Stimulated activated naive CD8-positive, alpha-beta T cell treated with anti-CD3 and anti-CD28 coated beads, Interleukin-15, amount 100 ng/mL, for 72 hours (primary cell): ENCODE data around the gene ABHD17A.
A peak's percentile ranks its signal among the peaks of the same experiment; 100 is the strongest.
"Not testable (repeated sequence)": the region's sequence is repeated elsewhere in the genome, so short reads cannot be mapped to it uniquely, and the experiment has no call there.

Experiments used
- ATAC-seq: fragments of 150-1000 bp; cut with Tn5 transposase; 2 replicates; pipeline ENCODE4 v1.10.0; 2021; ENCODE audit warnings: mild to moderate bottlenecking, moderate library complexity
- DNase-seq, 2 donors: peaks; one replicate each; pipeline ENCODE4 v3.0.0; 2021 to 2022
- H3K27ac Mint-ChIP-seq, 2 donors: one replicate each; pipeline ENCODE4 v1.8.0; 2022; ENCODE audit warnings: mild to moderate bottlenecking in 2 of 2, mixed read lengths in 2 of 2, moderate library complexity in 2 of 2
- H3K27me3 Mint-ChIP-seq: one replicate; pipeline ENCODE4 v1.8.0; 2022; ENCODE audit warnings: mixed read lengths
- H3K4me1 Mint-ChIP-seq: one replicate; pipeline ENCODE4 v1.8.0; 2022; ENCODE audit warnings: mild to moderate bottlenecking, mixed read lengths
- H3K4me3 Mint-ChIP-seq, 2 donors: one replicate each; pipeline ENCODE4 v1.8.0; 2022; ENCODE audit warnings: mild to moderate bottlenecking in 2 of 2, mixed read lengths in 2 of 2, moderate library complexity in 1 of 2
- H3K9me3 Mint-ChIP-seq, 2 donors: one replicate each; pipeline ENCODE4 v1.8.0; 2022; ENCODE audit warnings: mixed read lengths in 2 of 2

The ABHD17A gene

DNA sequence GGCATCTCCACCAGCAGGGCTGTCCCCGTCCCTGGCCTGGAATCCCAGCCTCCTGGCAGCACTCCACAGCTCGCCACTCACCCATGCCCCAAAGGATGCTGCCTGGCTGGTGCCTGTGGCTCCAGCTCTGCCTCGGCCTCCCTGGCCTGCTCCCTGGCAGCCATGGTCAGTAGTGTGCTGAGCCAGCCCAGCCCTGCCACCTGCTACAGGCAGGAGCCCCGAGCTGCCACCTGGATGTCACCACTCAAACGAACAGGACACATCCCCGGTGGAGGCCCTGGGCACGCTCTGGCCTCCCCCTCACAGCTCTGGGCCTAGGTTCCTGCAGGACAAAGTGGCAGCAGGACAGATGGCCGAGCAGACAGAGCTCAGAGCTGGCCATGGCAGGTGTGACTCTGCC, 6.7 kb downstream of the ABHD17A start:
- ATAC-seq, H3K9me3 Mint-ChIP-seq, DNase-seq, H3K27me3 Mint-ChIP-seq, H3K27ac Mint-ChIP-seq: not testable (repeated sequence)
- Mint-ChIP-seq H3K4me3 (peak overlapping the region in 1 of 2 donors; percentile 57), H3K4me1 (peaks cover 62% of the 10 kb centered on the region)

DNA sequence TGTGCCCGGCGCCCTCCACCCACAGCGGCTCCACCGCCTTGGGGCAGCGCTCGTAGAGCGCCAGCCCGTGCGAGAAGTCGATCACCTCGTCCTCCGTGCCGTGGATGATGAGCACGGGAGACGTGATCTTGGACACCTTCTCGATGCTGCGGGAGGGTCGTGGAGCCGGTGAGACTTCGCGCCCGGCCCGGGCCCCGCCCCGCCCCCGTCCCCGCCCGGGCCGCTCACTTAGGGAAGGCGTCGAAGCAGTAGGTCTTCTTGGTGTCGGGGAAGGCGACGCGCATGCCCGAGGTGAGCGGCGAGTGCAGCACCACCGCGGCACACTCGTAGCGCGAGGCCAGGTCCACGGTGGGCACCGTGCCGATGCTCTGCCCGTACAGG, 8.0 kb downstream of the ABHD17A start:
- not testable (repeated sequence) for DNase-seq, ATAC-seq, H3K9me3 Mint-ChIP-seq, H3K27me3 Mint-ChIP-seq, H3K4me3 Mint-ChIP-seq, H3K27ac Mint-ChIP-seq
- H3K4me1 Mint-ChIP-seq, result peaks cover 62% of the 10 kb centered on the region

DNA sequence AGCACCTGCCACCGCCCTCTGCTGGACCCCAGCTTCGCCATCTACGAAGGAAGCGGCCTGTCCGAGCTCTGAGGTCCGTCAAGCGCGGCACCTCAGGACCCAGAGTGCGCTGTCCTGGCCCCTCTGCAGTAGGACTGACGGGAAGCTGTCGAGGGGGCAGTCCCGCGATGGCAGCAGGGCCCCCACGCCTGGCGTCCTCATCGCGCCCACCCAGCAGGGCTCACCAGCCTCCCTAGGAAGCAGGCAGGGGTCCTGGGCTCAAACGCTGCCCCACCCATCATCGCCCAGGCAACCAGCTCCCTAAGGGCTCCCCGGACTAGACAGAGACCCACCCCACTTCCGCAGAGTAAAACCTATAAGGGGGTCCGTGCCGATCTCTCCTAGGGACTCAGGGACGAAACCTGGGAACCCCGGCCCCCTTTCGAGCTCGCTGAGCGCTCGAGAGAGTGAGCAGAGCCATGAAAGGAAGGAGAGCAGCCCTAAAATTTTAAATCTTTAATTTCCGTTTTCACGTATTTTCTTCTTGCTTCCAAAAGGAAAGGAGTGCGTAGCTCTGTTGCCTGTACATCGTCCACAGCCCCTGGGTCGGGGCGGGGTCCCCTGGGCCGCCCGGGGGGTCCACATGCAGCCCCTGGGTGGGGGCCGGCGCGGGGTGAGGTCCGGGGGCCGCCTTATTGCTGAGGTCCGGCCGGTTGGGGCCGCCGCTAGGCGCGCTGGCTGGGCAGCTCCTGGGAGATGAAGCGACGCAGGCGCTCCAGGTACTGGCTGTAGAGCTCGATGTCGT, 8.6 kb downstream of the ABHD17A start:
- DNase-seq, H3K9me3 Mint-ChIP-seq, H3K27me3 Mint-ChIP-seq: not testable (repeated sequence)
- Mint-ChIP-seq H3K4me1 (peaks cover 59% of the 10 kb centered on the region), H3K27ac (peak overlapping the region; percentile 90 to 100), H3K4me3 (peak overlapping the region; percentile 98 to 100)
- ATAC-seq, result peak; percentile 8

DNA sequence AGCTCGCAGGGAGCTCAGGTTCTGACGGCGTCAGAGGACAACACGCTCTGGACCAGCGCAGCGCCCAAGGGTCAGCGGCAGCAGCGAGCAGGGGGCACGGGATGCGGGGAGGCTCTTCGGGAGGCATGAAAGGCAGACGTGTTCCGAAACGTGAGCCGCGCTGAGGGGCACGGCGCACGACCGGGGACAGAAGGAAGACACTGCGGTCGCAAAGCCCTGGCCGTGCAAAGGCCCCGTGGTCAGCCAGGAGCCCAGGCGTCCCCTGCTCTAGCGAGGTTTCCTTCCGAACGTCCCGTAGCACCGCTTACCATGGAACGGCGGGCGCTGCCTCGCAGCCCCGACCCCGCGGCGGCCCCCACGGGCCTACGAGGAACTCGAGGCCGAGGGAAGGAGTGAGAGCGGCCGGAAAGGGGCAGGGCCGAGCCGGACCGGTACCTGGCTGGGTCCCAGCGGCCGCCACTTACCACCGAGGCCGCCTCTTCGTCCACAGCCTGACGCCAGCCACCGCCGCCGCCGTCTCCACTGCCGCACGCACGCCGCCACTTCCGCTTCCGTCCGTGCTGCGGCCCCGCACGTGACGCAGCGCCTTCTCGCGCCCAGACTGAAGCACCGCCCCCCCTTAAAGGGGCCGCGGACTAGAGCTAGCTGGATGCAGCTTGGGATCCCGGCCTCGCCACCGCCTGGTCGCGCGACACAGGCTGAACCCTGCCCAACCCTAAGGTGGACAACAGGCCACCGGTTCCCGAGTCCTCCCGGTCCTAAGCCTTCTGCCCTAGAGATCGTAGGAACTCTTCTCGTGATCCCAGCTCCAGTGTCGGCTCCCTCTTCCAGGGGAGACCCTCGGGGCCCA, 9.4 kb downstream of the ABHD17A start:
- Mint-ChIP-seq H3K4me1 (peaks cover 61% of the 10 kb centered on the region), H3K27me3 (no peaks in the 10 kb centered on the region), H3K27ac (peak overlapping the region; percentile 99 to 100), H3K4me3 (peak overlapping the region; percentile 98 to 100), H3K9me3 (no peaks in the 10 kb centered on the region)
- DNase-seq (peak; percentile 83 to 91), ATAC-seq (peak; percentile 94)

DNA sequence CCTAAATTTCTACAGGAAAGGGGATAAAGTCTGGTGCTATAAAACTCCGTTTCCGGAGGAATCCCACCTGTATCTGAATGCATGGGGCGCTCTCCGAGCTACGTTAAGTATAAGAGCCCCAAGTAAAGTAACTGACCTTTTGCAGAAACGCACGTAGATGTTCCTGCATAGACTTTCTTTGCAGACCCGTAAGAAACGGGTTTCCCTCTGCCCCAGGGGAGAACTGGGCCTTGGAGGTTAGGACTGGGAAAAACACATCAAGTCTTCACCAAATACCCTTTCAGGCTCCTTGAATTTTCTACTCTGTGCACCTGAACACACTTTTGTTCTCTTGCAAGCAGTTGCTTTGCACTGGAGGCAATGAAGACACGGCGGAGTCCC, 10.0 kb downstream of the ABHD17A start:
- not testable (repeated sequence) for H3K27me3 Mint-ChIP-seq, H3K9me3 Mint-ChIP-seq, DNase-seq
- H3K4me1 Mint-ChIP-seq, result peaks cover 61% of the 10 kb centered on the region
- peak overlapping the region; percentile 98 to 100 for H3K4me3 Mint-ChIP-seq
- peak; percentile 4 for ATAC-seq
- H3K27ac Mint-ChIP-seq, result peak overlapping the region; percentile 99 to 100

DNA sequence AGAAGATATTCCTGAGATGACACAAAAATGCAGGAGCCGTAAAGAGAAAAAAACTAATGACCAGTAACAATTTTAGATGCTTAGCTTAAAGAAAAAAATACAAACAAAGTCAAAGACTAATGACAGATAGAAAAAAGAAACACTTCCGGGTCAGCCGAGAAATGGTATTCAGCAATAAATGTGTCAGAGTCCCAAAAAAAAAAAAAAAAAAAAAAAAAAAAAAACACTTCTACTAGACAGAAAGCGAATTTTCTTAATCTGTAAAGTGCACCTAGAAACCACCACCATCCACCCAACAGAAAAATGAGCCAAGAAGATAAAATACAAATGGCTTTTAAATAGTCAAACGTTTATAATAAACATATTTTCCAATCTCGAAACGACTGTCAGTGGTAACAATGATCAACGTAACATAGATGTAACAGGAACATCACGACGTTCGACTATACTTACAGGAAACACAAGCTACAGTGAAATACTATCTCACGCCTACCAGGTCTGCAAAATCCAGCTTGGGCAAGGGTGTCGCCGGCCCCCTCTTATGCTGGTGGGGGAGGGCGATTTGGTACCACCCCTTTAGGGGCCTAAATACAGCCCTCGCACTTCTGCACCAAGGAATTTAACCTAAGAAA, 10.6 kb downstream of the ABHD17A start:
- peak overlapping the region; percentile 98 to 100 for H3K4me3 Mint-ChIP-seq
- peak in 1 of 2 donors; percentile 33 for DNase-seq
- no peaks in the 10 kb centered on the region for H3K27me3 Mint-ChIP-seq
- peaks cover 57% of the 10 kb centered on the region for H3K4me1 Mint-ChIP-seq
- H3K27ac Mint-ChIP-seq, result peak overlapping the region; percentile 99 to 100
- ATAC-seq, result peak; percentile 52
- no peaks in the 10 kb centered on the region for H3K9me3 Mint-ChIP-seq

DNA sequence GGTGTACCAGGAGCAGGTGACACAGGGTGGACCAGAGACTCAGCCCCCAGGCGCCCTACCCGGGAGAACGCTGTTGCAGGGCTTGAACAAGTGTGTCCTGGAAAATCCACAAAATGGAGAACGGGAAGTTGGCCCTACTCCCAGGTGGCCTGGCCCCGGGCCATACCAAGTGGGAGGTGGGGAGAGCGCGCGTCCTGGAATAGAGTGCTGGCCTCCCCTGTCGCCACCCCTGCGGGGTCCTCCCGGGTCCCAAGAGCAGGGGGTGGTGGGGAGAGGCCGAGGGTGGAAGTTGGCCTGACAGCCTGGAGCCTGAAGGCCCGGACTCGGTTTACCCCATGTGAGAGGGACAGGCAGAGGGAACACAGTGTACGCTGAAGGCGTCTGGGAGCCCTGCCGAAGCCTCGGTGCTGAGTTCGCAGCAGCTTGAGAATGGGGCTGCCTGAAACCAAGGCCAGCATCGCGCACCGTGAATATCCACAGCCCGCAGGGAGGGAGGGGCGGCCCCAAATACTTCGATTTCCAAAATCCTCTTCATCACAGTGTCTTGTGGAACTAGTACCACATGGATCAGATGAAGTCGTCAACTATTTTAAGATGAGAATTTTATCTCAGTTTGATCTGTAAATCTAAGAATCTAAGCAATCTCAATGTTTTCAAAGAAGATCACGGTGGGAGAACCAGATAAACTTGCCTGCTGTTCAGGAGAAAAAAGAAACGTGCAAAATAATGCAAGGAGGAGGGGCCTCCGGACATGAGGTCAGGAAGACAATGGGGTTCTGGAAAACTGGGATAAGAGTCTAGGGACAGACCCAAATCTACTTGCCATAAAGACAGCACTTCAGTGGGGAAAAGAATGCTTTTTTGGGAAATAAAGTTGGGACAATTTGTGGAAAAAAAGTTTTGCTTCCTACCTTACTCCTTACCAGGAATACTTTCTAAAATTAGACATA, 11.5 kb downstream of the ABHD17A start:
- H3K27me3 Mint-ChIP-seq, result no peaks in the 10 kb centered on the region
- peaks cover 59% of the 10 kb centered on the region for H3K4me1 Mint-ChIP-seq
- no peaks in the 10 kb centered on the region for H3K9me3 Mint-ChIP-seq
- ATAC-seq (no peak), DNase-seq (peak in 1 of 2 donors; percentile 9)
- peak overlapping the region in 1 of 2 donors; percentile 99 for H3K27ac Mint-ChIP-seq
- peak overlapping the region; percentile 98 to 100 for H3K4me3 Mint-ChIP-seq

DNA sequence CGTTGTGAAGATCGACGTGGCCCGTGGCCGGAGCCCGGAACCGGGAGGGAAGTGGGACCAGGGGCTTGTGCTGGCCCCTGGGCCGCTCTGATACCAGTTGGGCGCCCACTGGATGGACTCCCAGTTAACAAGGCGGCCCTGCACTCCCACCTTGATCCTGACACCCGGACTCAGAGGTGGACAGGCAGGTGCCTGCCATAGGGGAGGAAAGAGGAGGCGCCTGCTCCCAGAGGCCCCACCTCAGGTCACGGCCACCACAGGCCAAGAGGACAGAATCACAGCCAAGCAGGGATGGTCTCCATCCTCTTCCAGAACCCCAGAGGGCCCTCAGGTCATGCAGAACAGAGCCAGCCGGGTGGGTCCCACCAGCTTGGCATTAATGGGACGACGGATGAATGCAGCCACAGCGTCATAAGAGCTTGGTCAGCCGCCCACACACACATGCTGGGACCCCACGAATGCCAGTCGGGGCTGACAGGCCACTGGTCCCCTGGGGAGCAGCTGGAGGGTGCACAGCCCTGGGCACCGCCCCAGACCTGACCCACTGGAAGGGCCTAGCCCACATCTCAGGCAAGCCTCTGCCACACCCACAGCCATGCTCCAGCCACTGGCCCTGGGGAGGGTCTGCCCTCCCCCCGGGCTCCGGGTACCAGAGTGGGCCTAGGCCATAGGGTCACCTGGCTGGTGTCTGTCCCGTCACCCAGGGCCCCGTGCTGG, 12.3 kb downstream of the ABHD17A start:
- H3K9me3 Mint-ChIP-seq, result no peaks in the 10 kb centered on the region
- peak overlapping the region; percentile 98 to 100 for H3K4me3 Mint-ChIP-seq

DNA sequence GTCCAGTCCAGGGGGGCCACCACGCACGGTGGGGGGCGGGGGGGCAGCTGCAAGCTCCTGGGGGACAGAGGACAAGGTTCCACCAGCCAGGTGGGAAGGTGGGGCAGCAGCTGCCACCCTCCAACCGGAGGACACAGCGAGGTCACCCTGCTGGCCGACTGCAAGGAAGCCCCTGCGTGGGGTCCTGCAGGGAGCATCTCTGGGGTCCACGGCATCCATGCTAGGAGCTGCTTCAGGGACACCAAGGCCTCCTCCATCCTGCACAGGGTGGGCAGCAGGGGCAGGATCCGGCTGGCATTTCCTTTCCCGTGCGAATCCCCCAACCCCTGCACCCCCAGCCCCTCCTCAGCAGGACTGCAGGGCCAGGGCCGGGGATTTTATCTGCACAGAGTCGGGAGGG, 13.7 kb downstream of the ABHD17A start:
- no peak overlapping the region for H3K27ac Mint-ChIP-seq

More for the DNA sequence above, 12.3 kb downstream of the ABHD17A start:
- H3K27ac Mint-ChIP-seq, result peak overlapping the region; percentile 59 to 76
- peaks cover 58% of the 10 kb centered on the region for H3K4me1 Mint-ChIP-seq
- H3K27me3 Mint-ChIP-seq, result no peaks in the 10 kb centered on the region
- peak in 1 of 2 donors; percentile 15 for DNase-seq
- no peak for ATAC-seq

DNA sequence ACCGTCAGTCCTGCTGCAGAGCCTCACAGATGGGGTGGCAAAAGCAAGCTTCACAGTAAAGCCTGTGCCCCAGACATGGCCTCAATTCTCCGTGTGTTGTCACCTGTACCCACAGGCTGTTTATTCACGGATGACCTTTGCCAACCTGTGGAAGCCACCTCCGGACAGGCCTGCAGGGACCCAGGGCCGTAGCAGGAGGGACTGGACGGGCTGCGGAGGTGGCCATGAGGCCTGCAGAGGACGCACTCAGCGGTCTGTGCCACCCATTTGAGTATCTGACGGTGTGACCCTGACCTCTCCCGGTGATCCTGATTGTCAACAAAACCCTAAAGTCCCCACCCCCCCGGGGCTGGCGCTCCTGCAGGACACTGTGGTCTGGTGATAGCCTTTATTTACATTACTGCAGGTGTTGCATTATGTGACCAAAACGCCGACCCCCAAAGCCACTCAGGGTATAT, 14.1 kb downstream of the ABHD17A start:
- Mint-ChIP-seq H3K4me3 (no peak overlapping the region), H3K4me1 (peaks cover 64% of the 10 kb centered on the region), H3K27ac (no peak overlapping the region), H3K27me3 (no peaks in the 10 kb centered on the region), H3K9me3 (no peaks in the 10 kb centered on the region)
- DNase-seq (no peak), ATAC-seq (no peak)

More for the DNA sequence above, 13.7 kb downstream of the ABHD17A start:
- Mint-ChIP-seq H3K4me3 (no peak overlapping the region), H3K9me3 (no peaks in the 10 kb centered on the region), H3K4me1 (peaks cover 68% of the 10 kb centered on the region), H3K27me3 (no peaks in the 10 kb centered on the region)
- DNase-seq, result no peak
- ATAC-seq, result no peak

DNA sequence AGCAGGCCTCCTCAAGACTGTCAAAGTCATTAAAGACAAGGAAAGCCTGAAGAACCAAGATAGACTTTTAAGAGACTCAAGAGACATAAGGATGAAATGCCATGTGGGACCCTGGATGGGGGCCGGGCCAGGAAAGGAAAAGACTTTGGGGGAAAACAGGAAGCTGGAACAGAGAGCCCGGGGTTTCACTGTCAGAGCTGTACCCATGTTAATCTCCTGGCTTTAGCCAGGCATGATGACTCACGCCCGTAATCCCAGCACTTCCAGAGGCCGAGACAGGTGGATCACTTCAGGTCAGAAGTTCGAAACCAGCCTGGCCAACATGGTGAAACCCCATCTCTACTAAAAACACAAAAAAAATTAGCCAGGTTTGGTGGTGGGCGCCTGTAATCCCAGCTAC, 16.3 kb downstream of the ABHD17A start:
- H3K4me3 Mint-ChIP-seq, result no peak overlapping the region
- peak overlapping the region in 1 of 2 donors; percentile 50 for H3K27ac Mint-ChIP-seq
- ATAC-seq (no peak), DNase-seq (no peak)
- peaks cover 64% of the 10 kb centered on the region for H3K4me1 Mint-ChIP-seq
- H3K27me3 Mint-ChIP-seq, result no peaks in the 10 kb centered on the region
- H3K9me3 Mint-ChIP-seq, result no peaks in the 10 kb centered on the region

DNA sequence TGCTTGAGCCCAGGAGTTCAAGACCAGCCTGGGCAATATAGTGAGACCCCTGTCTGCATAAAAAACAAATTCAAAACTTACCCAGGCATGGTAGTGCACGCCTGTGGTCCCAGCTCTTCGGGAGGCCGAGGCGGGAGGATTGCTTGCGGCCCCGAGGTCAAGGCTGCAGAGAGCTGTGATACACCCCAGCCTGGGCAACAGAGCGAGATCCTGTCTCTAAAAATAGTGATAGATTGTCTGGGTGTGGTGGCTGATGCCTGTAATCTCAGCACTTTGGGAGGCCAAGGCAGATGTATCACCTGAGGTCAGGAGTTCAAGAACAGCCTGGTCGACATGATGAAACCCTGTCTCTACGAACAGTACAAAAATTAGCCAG, 18.0 kb downstream of the ABHD17A start:
- no peak overlapping the region for H3K4me3 Mint-ChIP-seq
- no peak for DNase-seq
- H3K27ac Mint-ChIP-seq, result no peak overlapping the region
- H3K9me3 Mint-ChIP-seq, result no peaks in the 10 kb centered on the region
- H3K4me1 Mint-ChIP-seq, result peaks cover 50% of the 10 kb centered on the region
- no peak for ATAC-seq
- no peaks in the 10 kb centered on the region for H3K27me3 Mint-ChIP-seq

DNA sequence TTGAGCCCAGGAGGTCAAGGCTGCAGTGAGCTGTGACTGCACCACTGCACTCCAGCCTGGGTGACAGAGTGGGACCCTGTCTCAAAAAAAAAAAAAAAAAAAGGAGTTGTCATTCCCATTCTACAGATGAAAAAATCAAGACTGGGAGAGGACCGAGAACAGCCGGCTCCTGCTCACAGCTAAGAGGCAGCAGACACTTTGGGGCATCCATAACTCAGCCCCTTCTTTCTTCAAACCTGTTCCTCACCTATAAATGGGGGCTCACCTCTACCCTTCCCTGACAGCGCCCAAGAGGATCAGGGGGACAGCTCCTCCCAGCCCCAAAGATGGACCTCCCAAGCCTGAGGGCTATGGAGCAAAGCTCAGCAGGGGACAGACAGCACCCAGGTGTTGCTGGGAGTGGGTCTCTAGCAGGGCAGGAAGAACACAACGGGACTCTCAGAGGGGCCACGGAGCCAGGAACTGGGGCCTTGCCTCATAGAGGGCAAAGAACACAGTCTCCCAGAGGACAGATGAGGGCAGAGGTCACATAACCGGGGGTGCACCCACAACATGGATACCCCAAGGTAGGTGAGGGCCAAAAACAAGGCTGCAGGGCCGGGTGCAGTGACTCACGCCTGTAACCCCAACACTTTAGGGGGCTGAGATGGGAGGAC, 18.5 kb downstream of the ABHD17A start:
- Mint-ChIP-seq H3K9me3 (no peaks in the 10 kb centered on the region), H3K4me1 (peaks cover 53% of the 10 kb centered on the region), H3K27me3 (no peaks in the 10 kb centered on the region), H3K27ac (no peak overlapping the region), H3K4me3 (no peak overlapping the region)
- DNase-seq (no peak), ATAC-seq (no peak)
